ENCODE results near the gene C3orf70.

C3orf70 gene

GRCh38 chr3:185084901-185085300 is 68.0 kb downstream of the C3orf70 start:
- DNase-seq: no peak

DNA sequence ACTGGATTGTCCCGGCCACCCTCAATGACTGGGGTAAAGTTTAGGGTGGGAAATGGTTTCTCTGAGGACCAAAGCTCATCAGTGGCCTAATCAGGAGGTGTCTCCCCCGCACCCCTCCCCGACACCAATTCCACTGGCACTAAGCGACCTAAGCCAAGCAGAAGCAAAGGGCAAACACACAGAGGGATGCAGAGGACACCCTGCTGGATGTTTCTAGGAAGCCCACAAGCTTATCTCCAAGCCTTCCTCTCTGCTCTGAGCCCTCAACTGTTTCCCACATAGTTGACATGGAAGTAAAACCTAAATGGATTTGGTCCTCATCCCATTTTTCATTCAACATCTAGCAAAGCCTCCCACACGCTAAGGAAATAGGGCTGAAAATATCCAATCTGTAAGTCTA is 68.5 kb downstream of the C3orf70 start:
- no peak for DNase-seq

DNA sequence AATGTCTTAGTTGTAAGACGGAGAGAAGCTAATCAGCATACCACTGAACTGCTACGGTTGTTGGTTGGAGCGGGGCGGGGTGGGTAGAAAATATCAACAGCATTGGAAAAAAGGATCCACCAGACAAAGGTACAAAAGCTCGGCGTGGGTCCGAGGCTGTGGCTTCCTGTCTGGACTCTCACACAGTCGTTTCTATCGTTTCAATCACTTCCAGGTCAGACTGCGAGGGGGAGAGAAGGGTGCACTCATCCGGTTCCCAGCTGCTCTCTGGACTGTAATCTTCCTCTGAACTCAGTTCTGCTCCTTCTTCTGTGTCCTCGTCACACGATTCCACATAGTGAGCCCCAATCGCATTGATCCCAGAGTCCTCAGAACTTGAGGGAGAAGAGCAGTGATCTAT is 70.0 kb downstream of the C3orf70 start:
- DNase-seq: no peak

- no peak for DNase-seq
Measured at GRCh38 chr3:185082149-185082548, 70.7 kb downstream of the C3orf70 start.

GRCh38 chr3:185081521-185081920 is 71.3 kb downstream of the C3orf70 start:
- no peak for DNase-seq

GRCh38 chr3:185079625-185080024 is 73.2 kb downstream of the C3orf70 start:
- no peak for DNase-seq

GRCh38 chr3:185076219-185076618 is 76.6 kb downstream of the C3orf70 start:
- no peak for DNase-seq

DNA sequence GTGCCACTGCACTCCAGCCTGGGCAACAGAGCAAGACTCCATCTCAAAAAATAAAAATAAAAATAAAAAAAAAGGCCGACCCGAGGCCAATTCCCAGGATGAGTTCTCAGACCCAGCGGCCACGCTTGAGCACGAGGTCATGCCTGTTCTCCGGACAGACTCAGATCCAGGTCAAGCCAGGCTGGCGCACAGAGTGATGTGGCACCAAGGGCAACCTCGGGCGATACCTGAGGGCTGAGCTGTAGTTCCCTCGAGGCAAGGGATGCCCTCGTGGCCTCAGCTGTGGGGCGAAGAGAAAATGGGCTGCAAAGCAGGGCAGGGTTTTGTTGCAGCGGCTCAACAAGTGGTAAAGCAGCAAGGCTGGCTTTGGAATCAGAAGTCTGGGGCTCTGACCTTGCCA is 77.3 kb downstream of the C3orf70 start:
- DNase-seq: no peak

DNA sequence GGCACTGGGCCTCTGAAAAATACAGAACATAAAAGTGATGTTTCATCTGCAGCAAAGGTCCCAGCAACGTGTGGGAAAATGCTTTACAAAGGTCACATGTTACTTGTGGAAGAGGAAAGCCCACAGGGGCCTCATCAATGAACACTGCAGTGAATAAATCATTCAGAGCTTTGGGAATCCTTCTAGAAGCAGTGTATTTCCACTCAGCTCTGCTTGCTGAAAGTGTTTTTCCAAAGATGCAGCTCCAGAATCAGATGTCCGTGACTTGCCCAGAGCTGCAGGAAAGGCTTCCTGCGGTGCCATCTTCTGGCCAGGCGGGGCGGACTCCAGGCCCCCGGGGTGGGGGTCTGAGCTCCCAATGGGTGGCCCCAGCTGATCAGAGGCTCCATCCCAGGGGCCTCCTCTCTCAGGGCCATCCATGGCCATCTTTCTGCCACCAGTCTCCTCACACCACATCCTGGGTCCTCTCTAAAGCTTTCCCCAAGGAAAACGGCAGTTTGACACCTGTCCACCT is 81.5 kb downstream of the C3orf70 start:
- no peak for DNase-seq

- no peak for DNase-seq
Measured at GRCh38 chr3:185070491-185071286, 82.2 kb downstream of the C3orf70 start.

DNA sequence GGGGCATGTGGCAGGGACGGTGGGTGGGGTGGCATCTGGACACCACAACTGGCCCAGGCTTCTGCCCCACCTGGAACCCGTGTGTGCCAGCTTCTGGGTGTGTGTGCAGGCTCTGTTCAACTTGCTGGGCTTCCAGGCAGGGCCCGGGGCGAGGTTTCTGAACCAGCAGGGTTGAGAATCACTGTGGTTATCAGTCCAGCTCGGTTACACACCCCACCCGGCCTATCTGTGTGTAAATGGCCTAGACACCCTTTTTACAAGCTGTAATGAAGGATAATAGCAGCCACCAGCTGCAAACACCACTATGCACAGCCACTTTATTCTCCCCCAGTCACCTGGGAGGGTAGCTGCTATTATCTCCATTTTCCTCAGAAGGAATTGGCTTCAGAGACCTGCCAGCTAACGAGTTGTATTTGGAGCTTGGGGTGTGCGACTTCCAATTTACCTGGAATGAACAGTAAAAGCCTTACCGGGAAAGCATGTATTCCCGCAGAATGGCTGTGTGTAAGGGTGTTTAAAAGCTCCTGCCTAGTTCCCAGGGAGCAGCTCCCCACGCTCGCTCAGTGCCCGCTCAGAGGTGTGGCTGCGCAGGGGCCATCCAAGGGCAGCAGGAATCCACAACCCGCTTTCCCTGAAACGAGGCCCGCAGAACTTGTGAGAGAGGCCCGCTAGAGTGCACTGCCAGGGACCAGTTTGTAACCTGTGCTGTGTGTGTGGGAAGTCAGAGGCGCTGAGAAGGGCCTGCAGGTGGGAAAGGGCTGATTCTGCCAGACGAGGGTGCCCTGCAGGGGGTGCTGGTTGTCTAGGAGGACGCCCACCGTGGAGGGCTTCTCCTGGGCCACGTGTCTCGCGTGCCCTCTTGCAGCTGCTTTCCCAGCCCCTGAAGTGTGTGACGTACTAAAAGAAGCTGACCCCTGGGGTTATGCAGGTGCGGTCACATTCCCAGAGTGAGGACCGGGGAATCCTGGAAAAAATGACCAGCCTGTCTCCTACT is 83.5 kb downstream of the C3orf70 start:
- no peak for DNase-seq

DNA sequence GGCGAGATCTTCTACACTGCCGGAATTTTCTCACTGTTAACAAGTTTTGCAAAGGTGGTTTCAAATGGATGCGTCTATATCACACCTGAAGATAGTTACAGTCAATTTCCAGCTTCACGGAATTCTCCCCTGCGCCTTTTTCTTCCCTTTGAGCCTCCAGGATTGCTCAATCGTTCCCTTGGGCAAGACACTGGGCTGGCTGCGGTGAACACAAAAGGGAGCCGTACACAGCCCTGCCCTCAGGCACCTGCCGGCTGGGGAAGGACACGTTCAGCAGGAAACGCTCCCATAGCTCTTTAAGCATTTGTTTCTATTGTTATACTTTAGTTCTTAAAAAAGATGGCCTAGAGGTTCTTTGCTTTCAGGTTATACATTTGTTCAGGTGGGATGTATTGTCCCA is 85.7 kb downstream of the C3orf70 start:
- DNase-seq: no peak

DNA sequence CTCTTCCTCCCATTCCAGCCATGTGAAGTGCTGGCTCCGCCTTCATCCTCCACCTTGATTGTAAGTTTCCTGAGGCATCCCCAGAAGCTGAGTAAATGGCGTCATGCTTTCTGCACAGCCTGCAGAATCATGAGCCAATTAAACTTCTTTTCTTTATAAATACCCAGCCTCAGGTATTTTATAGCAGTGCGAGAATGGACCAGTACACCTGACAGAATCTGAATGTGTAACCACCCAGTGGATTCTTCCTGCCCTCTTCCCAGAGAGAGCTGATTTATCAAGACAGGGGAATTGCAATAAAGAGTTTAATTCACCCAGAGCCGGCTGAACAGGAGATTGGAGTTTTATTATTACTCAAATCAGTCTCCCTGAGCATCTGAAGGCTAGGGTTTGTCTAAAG is 86.6 kb downstream of the C3orf70 start:
- DNase-seq: no peak

- no peak for DNase-seq
Measured at GRCh38 chr3:185065059-185065458, 87.8 kb downstream of the C3orf70 start.

DNA sequence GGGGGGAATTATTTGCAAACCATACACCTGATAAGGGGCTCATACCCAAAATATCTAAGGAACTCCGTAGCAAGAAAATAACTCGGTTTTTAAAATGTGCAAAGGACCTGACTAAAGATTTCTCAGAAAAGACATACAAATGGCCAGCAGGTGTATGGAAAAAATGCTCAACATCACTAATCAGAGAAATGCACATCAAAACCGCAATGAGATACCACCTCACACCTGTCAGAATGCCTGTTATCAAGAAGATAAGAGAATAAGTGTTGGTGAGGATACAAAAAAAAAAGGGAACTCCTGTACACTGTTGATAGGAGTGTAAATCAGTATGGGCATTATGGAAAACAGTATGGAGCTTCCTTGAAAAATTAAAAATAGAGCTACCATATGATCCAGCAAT is 89.4 kb downstream of the C3orf70 start:
- no peak for DNase-seq

GRCh38 chr3:185062191-185062590 is 90.7 kb downstream of the C3orf70 start:
- no peak for DNase-seq

GRCh38 chr3:185060655-185061054 is 92.2 kb downstream of the C3orf70 start:
- DNase-seq: no peak

DNA sequence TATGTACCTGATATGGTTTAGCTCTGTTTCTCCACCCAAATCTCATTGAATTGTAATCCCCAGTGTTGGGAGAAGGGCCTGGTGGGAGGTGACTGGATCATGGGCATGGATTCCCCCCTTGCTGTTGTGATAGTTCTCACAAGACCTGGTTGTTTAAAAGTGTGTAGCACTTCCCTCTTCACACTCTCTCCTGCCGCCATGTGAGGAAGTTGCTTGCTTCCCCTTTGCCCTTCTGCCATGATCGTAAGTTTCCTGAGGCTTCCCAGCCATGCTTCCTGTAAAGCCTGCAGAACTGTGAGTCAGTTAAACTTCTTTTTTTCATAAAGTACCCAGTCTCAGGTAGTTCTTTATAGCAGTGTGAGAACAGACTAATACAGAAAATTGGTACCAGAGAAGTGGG is 93.1 kb downstream of the C3orf70 start:
- DNase-seq: no peak

DNA sequence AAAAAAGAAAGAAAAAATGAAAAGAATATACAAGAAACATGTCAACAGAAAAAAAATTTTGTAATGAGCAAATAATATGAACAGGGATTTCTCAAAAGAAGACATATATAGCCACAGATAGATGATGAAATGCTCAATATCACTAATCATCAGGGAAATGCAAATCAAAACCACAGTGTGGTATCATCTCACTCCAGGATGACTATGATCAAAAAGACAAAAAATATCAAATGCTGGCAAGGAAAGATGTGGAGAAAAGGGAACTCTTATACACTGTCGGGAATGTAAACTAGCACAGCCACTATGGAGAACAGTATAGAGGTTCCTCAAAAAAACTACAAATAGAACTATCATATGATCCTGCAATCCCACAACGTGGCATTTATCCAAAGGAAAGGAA is 94.1 kb downstream of the C3orf70 start:
- DNase-seq: no peak

- no peak for DNase-seq
Measured at GRCh38 chr3:185057829-185058228, 95.0 kb downstream of the C3orf70 start.

GRCh38 chr3:185056908-185057307 is 96.0 kb downstream of the C3orf70 start:
- DNase-seq: no peak

DNA sequence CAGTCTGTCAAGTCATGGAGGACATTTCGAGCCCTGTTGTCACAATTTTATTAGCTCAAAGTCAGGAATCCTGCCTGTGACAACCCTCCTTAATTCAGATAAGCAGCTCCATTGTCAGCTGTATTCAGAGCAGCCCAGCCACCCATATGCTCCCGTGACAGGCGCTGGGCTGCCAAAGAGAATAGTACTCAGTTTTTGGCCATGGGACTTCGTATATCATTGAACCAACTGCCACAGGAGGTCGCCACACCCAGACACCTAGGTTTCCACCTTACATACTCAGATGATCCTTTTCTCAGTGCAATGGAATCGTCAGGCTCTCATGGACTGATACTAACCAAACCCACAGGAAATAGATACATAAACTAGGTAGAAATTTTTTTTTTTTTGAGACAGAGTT is 100.2 kb downstream of the C3orf70 start:
- no peak for DNase-seq

DNA sequence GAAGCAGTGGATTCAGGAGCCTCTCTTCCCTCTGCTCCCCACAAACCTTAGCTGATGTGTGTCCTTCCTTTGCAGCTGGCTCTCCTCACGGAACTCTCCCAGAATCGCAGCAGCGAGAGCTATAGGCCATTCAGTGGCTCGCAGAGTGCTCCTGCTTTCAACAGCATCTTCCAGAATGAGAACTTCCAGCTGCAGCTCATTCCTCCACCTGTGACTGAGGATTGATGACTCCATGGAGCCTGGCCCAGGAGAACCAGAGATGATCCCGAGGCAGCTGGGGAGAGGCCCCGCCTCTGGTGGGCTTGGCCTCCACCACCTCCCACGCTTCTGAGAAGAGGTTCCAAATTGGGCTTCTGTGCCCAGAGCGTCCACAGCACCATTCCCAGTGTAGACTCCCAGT is 101.1 kb downstream of the C3orf70 start:
- no peak for DNase-seq

DNA sequence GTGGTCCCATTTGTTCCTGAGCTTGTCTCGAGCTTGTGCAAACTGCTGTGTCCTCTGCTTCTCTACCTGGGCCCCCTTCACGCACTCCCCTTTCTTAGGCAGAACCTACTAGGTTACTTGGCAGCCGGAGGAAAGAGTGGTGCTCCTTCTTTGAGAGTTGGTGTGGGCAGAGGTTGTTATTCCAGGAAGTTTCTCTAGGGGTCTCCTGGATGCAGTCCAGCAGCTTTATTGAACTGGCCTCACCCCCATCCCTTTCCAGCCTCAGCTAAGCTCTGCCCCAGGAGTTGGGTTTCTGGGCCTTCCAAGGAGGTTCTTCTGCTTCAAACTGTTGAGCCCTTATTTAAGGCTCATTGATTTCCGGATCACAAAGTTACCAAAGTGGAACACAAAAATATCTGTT is 103.2 kb downstream of the C3orf70 start:
- no peak for DNase-seq

Measured in CD4-positive, alpha-beta T cell treated with Interleukin-10 for 1 hour (primary cell).